ENCODE data around the gene OR10R2.
A peak's percentile ranks its signal among the peaks of the same experiment; 100 is the strongest.

Gene OR10R2

GRCh38 chr1:158527190-158527815, 55.3 kb downstream of the OR10R2 start:
- FAIRE-seq (no peak), DNase-seq (ENCODE audit: low spot score) (peak; percentile 9)
